Keratinocyte (primary cell): ENCODE measurements around the gene AGAP1.

Source experiments
- EZH2 ChIP-seq: IDR thresholded peaks from one replicate; pipeline ENCODE4 v1.6.1; 2012; ENCODE audit warnings: inconsistent platforms, mild to moderate bottlenecking, low read length, moderate library complexity
- TF ChIP-seq, protein P1 (sequence below), 3 experiments: IDR thresholded peaks in 1 of 3; conservative IDR thresholded peaks in 1 of 3; optimal IDR thresholded peaks in 1 of 3; 2 replicates in 2 of 3; 3 replicates in 1 of 3; pipeline versions ENCODE3 to v1.5.1; 2011; ENCODE audit warnings: low read length in 3 of 3, mild to moderate bottlenecking in 3 of 3, moderate library complexity in 2 of 3, control low read depth in 1 of 3, inconsistent platforms in 1 of 3; ENCODE audit not compliant: insufficient read depth in 2 of 3; ENCODE audit errors: extremely low read depth in 1 of 3

DNA sequence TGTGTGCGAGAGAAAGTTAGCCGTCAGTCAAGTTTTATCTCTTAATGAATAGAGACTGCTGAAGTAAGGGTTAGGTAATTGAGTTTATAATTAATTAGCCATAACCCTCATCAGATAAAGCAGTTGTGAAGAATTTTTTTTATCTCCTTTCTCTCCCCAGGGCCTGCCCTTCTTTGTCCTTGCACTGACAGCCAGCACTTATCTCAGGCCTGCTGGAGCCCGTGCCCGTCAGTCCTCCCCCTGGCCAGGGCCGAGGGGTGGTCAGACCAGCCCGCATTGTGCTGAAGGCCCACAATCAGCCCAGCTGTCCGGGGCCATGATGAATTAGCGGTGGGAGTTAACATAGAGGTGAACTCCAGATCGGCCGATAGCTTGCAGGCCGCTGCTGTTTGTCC is 358.7 kb downstream of the AGAP1 start:
- TF ChIP-seq, protein P1, sequence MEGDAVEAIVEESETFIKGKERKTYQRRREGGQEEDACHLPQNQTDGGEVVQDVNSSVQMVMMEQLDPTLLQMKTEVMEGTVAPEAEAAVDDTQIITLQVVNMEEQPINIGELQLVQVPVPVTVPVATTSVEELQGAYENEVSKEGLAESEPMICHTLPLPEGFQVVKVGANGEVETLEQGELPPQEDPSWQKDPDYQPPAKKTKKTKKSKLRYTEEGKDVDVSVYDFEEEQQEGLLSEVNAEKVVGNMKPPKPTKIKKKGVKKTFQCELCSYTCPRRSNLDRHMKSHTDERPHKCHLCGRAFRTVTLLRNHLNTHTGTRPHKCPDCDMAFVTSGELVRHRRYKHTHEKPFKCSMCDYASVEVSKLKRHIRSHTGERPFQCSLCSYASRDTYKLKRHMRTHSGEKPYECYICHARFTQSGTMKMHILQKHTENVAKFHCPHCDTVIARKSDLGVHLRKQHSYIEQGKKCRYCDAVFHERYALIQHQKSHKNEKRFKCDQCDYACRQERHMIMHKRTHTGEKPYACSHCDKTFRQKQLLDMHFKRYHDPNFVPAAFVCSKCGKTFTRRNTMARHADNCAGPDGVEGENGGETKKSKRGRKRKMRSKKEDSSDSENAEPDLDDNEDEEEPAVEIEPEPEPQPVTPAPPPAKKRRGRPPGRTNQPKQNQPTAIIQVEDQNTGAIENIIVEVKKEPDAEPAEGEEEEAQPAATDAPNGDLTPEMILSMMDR (optimal IDR thresholded peaks at IDR 0.05 in 1 of 3, IDR thresholded peaks at IDR 0.05 in 1 of 3, conservative IDR thresholded peaks at IDR 0.05 in 1 of 3; ENCODE audit: extremely low read depth in 1 of 3, insufficient read depth in 2 of 3, low read length in 3 of 3), result no peak
- no peak for TF ChIP-seq EZH2
